B cell (primary cell): ENCODE results near the gene SLC5A10.

ENCODE experiments used
- CTCF ChIP-seq: fragments of 200-600 bp; IDR thresholded peaks from one replicate; pipeline ENCODE4 v1.8.0; 2022; ENCODE audit warnings: antibody characterized with exemption, mild to moderate bottlenecking
- EZH2 ChIP-seq: IDR thresholded peaks from 2 replicates; pipeline ENCODE4 v1.6.1; 2012; ENCODE audit warnings: borderline replicate concordance, low read depth, mild to moderate bottlenecking, moderate library complexity, low read length; ENCODE audit not compliant: insufficient read depth, poor library complexity, severe bottlenecking

- no peak for TF ChIP-seq CTCF
- TF ChIP-seq EZH2: no peak
These were observed 26.7 kb downstream of the SLC5A10 start for GRCh38 chr17:18978655-18979054.
